GM12878 (cell line): ENCODE results near the gene DLX3. TPM values are rescaled to one million over a fixed set of nuclear protein-coding genes. Genes with fewer than 3 reads are reported as not detected.

ENCODE experiments used
- ATF7 ChIP-seq: fragments of 450-650 bp; IDR thresholded peaks from 2 replicates; pipeline ENCODE4 v1.6.1; 2016; ENCODE audit warnings: low read depth, mild to moderate bottlenecking
- BCL11A ChIP-seq: IDR thresholded peaks from 2 replicates; pipeline ENCODE4 v1.6.1; 2011; ENCODE audit warnings: low read depth, low read length
- GABPA ChIP-seq: IDR thresholded peaks from 2 replicates; pipeline ENCODE4 v1.6.1; 2014; ENCODE audit warnings: antibody characterized with exemption, low read depth, mild to moderate bottlenecking, inconsistent platforms
- HCFC1 ChIP-seq: fragments of 150-350 bp; IDR thresholded peaks from 2 replicates; pipeline ENCODE4 v1.6.1; 2014; ENCODE audit warnings: low read length
- HDAC2 ChIP-seq: fragments of 200-600 bp; sonication (generic); IDR thresholded peaks from 2 replicates; pipeline ENCODE4 v1.6.1; 2017
- MYC ChIP-seq: IDR thresholded peaks from 2 replicates; pipeline ENCODE4 v1.6.1; 2011; ENCODE audit warnings: mild to moderate bottlenecking, low read length, moderate library complexity, inconsistent platforms; ENCODE audit not compliant: insufficient read depth, insufficient replicate concordance, insufficient read length, severe bottlenecking
- NFYB ChIP-seq: IDR thresholded peaks from 2 replicates; pipeline ENCODE4 v1.6.1; 2011; ENCODE audit warnings: low read depth, mild to moderate bottlenecking, low read length, improper control_type of control experiment, moderate library complexity; ENCODE audit not compliant: insufficient read depth
- NKRF ChIP-seq: fragments of 450-650 bp; conservative IDR thresholded peaks from 2 replicates; pipeline ENCODE4 v1.6.1; 2017; ENCODE audit warnings: mild to moderate bottlenecking, moderate library complexity
- PKNOX1 ChIP-seq: fragments of 450-650 bp; IDR thresholded peaks from 2 replicates; pipeline ENCODE4 v1.6.1; 2016; ENCODE audit warnings: mild to moderate bottlenecking
- SPI1 ChIP-seq: IDR thresholded peaks from 2 replicates; pipeline ENCODE4 v1.6.1; 2011; ENCODE audit warnings: low read depth, mild to moderate bottlenecking, low read length, moderate library complexity, borderline replicate concordance; ENCODE audit not compliant: insufficient read depth
- TCF3 ChIP-seq: IDR thresholded peaks from 2 replicates; pipeline ENCODE4 v1.6.1; 2012; ENCODE audit warnings: low read depth, mild to moderate bottlenecking, low read length, borderline replicate concordance; ENCODE audit not compliant: insufficient read depth
- ZNF687 ChIP-seq: fragments of 450-650 bp; IDR thresholded peaks from 2 replicates; pipeline ENCODE4 v1.6.1; 2017; ENCODE audit warnings: mild to moderate bottlenecking, moderate library complexity
- polyA plus RNA-seq, 11 experiments: library from polyadenylated mRNA; depleted of rRNA in 4 of 11; unstranded in 6 of 11; stranded (reverse) in 5 of 11; fragments of >200 nt; fragmentation: Nextera tagmentation in 4 of 11; fragmentation: Illumina TruSeq in 1 of 11; extraction: Ambion mirVana in 4 of 11; extraction: Trizol in 1 of 11; gene quantifications; 1 replicate in 1 of 11; 2 replicates in 10 of 11; pipeline versions ENCODE4 v1.2.1 to v1.2.3, GENCODE V29; 2011 to 2016; ENCODE audit warnings: inconsistent platforms in 2 of 11, missing spikeins in 2 of 11, low read depth in 1 of 11
- total RNA-seq, 4 experiments: library from RNA; depleted of rRNA in 3 of 4; stranded (reverse); fragments of >200 nt in 3 of 4; fragmentation: Illumina TruSeq in 1 of 4; extraction: Trizol in 1 of 4; gene quantifications; 2 replicates each; pipeline versions ENCODE4 v1.2.1 to v1.2.3, GENCODE V29; 2013 to 2021

Gene DLX3
- total and polyA plus RNA-seq, 10 of the 15 experiments (the other 5 are each of a cell fraction or from before 2014, with no cell fraction given): not detected

- TF ChIP-seq ZNF687 (no peak), BCL11A (no peak), HDAC2 (no peak), NKRF (no peak), TCF3 (no peak), NFYB (no peak), MYC (no peak), PKNOX1 (no peak), GABPA (no peak), ATF7 (no peak), HCFC1 (no peak), SPI1 (no peak)
Observed at GRCh38 chr17:50023520-50023919, 28.5 kb upstream of the DLX3 start (continued).
